Coronary artery (tissue), 2 donors: ENCODE data around the gene GLDN.

Source experiments
- DNase-seq: peaks from one replicate; pipeline ENCODE4 v3.0.0-alpha.2; 2017; ENCODE audit warnings: low spot score
- H3K27ac ChIP-seq, 2 donors: fragments of 200-600 bp; sonication (generic); one replicate each; pipeline ENCODE4 v1.5.1; 2016 to 2019
- H3K4me3 ChIP-seq: fragments of 200-600 bp; sonication (generic); 2 replicates; pipeline ENCODE4 v1.5.1; 2016; ENCODE audit warnings: mild to moderate bottlenecking, moderate library complexity
- CTCF ChIP-seq: fragments of 200-600 bp; sonication (generic); IDR thresholded peaks from one replicate; pipeline ENCODE4 v1.5.1; 2019; ENCODE audit warnings: antibody characterized with exemption

GLDN gene

DNA sequence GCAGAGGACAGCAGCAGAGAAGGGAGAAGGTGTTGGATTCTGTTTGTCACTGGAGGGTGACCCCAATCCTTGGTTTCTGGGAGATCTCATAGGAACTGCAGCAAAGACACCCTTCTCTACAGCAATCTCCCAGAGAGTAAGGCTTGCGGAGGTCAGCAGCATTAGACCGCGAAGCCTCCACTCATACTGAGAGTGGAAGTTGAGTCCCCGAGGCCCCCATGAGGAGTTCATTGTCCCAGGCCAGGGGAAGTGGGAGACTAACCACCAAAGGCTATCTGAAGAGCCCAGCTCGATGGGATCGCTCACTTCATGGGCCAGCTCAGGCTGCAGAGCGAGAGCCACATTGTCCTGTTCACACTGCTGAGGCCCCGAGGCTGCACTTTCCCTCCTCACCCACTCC is 44.6 kb downstream of the GLDN start:
- Histone ChIP-seq H3K4me3 (no peak overlapping the region), H3K27ac (no peak overlapping the region)
- no peak for TF ChIP-seq CTCF
- DNase-seq = peak; percentile 29

DNA sequence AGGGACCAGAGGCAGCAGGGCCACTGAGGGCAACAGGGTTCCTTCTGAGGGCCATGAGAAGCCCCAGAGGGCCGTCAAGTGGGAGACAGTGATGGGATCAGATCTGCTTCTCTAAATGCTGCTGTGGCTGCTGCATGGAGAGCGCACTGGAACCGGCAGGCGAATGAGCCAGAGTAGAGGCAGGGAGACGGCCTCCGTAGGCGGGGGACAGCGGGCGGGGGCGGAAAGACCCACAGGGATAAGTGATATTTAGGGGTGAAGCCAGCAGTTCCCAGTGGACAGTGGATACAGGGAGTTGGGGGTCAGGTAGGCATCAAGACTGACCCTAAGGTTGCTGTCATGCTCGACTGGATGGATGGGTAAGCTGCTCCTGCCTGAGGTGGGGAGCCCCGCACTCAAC is 45.0 kb downstream of the GLDN start:
- TF ChIP-seq CTCF = no peak
- Histone ChIP-seq H3K4me3 (no peak overlapping the region), H3K27ac (no peak overlapping the region)
- DNase-seq = no peak

GRCh38 chr15:51386960-51387698 is 45.7 kb downstream of the GLDN start:
- no peak overlapping the region for H3K27ac ChIP-seq
- no peak overlapping the region for H3K4me3 ChIP-seq
- DNase-seq = no peak
- TF ChIP-seq CTCF = no peak

GRCh38 chr15:51387699-51388041 is 46.2 kb downstream of the GLDN start:
- no peak overlapping the region for H3K4me3 ChIP-seq
- no peak for DNase-seq
- H3K27ac ChIP-seq = no peak overlapping the region
- TF ChIP-seq CTCF = no peak

DNA sequence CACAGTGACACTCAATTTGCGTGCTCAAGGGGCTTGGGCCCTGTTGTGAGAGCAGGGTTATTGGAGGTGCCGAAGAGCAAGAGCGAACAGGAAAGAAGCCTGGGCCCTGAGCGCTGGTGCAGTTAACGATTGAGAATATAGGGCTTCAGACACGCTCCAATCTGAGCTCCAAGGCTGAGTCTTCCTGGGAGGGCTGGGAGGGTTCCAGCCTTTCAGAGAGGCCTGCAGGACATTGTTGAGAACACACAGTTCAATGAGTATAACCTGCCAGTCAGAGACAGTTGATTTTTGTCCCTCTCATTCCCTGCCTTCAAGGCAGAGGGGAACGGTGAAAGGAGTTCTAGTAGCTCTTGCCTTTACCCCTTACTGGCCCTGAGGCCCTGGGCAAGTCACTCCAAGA is 47.3 kb downstream of the GLDN start:
- H3K4me3 ChIP-seq = no peak overlapping the region
- DNase-seq = no peak
- no peak overlapping the region for H3K27ac ChIP-seq
- no peak for TF ChIP-seq CTCF

DNA sequence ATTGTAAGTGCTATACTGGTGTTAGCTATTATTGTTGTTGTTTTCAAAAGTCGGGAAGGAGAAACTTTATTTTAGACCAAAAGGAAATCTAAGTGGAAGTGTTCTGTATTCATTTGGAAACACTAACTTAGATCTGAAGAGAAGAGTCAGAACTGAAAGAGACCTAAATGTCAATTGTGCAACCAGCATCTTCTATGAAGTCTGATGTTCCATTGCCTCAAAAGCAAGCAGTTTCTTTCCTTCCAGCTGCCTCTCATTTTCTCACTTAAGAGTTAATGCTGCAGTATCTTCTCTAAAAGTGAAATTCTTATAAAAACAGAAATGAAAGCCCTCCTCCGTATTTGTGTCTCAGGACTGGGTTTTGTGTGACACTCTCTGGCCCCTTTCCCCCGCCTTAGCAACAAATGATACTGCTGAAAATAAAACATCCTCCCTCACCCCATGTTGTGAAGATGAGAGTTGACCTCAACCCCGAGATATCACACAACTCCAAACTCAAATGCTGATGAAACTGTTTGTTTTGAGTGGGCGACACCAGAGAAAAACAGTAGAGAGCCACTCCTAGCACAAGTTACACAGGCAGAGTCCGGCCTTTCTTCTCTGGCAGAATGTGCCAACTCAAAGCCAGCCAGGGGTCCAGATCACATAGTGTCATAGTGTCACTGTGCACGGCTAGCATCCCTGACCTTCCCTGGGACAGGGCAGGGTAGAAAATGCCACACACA is 48.9 kb downstream of the GLDN start:
- TF ChIP-seq CTCF = no peak
- H3K4me3 ChIP-seq = no peak overlapping the region
- DNase-seq = no peak
- no peak overlapping the region for H3K27ac ChIP-seq

DNA sequence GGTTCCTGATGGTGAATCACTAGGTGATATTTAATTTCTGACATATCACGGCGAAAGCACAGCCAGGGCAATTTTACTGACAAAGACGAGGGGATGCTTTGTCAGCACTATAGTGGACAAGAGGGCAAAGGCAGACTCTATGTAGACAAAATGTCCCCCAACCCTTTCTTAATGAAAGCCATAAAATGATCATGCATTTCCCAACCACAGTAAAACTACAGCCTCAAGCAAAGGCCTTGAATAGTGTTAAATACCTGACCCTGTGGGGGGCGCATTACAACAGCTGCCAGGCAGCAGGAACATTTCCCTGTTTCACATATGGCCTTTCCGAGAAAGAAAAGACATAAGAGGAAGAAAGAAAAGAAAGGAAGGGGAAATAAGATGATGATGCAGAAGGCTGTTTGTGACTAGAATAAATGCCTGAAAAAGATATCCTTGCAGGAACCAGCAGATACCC is 49.5 kb downstream of the GLDN start:
- H3K27ac ChIP-seq = no peak overlapping the region
- TF ChIP-seq CTCF = no peak
- no peak overlapping the region for H3K4me3 ChIP-seq
- DNase-seq = no peak
